Loucy (cell line): ENCODE results near the gene CNTNAP2.

Experiments used
- H2AFZ ChIP-seq: fragments of 200-600 bp; sonication (generic); 2 replicates; pipeline ENCODE4 v1.6.0; 2016; ENCODE audit warnings: antibody characterized with exemption, mild to moderate bottlenecking, low read length, moderate library complexity
- H3F3A ChIP-seq: fragments of 200-600 bp; 2 replicates; pipeline ENCODE4 v1.6.0; 2016; ENCODE audit warnings: antibody characterized with exemption, low read depth, mild to moderate bottlenecking
- H3K27me3 ChIP-seq: fragments of 200-600 bp; sonication (generic); 2 replicates; pipeline ENCODE4 v1.6.1; 2014; ENCODE audit warnings: low read length, mild to moderate bottlenecking; ENCODE audit not compliant: insufficient read depth, poor library complexity, severe bottlenecking
- H3K36me3 ChIP-seq: fragments of 200-600 bp; sonication (generic); 2 replicates; pipeline ENCODE4 v1.6.1; 2016; ENCODE audit warnings: low read length; ENCODE audit not compliant: insufficient read depth
- H3K4me1 ChIP-seq: fragments of 200-600 bp; sonication (generic); 2 replicates; pipeline ENCODE4 v1.5.1; 2014; ENCODE audit warnings: low read length, mild to moderate bottlenecking; ENCODE audit not compliant: insufficient read depth, poor library complexity, severe bottlenecking
- H3K4me2 ChIP-seq: fragments of 200-600 bp; sonication (generic); 2 replicates; pipeline ENCODE4 v1.6.0; 2014; ENCODE audit warnings: antibody characterized with exemption, low read length, low read depth, mild to moderate bottlenecking; ENCODE audit not compliant: poor library complexity, severe bottlenecking
- H3K4me3 ChIP-seq: fragments of 200-600 bp; sonication (generic); 2 replicates; pipeline ENCODE4 v1.5.1; 2014; ENCODE audit warnings: low read length, mild to moderate bottlenecking, mixed read lengths; ENCODE audit not compliant: poor library complexity, severe bottlenecking
- H3K79me2 ChIP-seq: fragments of 200-600 bp; sonication (generic); 2 replicates; pipeline ENCODE4 v1.6.1; 2014; ENCODE audit warnings: low read length; ENCODE audit not compliant: insufficient read depth
- H3K9ac ChIP-seq: fragments of 200-600 bp; sonication (generic); 2 replicates; pipeline ENCODE4 v1.6.0; 2014; ENCODE audit warnings: mild to moderate bottlenecking, low read depth, low read length, moderate library complexity; ENCODE audit not compliant: poor library complexity, severe bottlenecking
- H3K9me2 ChIP-seq: fragments of 200-600 bp; sonication (generic); replicated peaks from 2 replicates; pipeline ENCODE4 v1.6.1; 2016; ENCODE audit warnings: low read depth, low read length, mixed read lengths
- H3K9me3 ChIP-seq: fragments of 200-600 bp; sonication (generic); 2 replicates; pipeline ENCODE4 v1.6.1; 2014; ENCODE audit warnings: mild to moderate bottlenecking, antibody characterized with exemption, low read length, low read depth; ENCODE audit not compliant: insufficient read depth
- H4K20me1 ChIP-seq: fragments of 200-600 bp; sonication (generic); 2 replicates; pipeline ENCODE4 v1.6.0; 2014; ENCODE audit warnings: antibody characterized with exemption, low read length, mild to moderate bottlenecking; ENCODE audit not compliant: insufficient read depth, poor library complexity, severe bottlenecking
- EZH2phosphoT487 ChIP-seq: fragments of 200-600 bp; IDR thresholded peaks from 2 replicates; pipeline ENCODE4 v1.6.1; 2018; ENCODE audit warnings: antibody characterized with exemption, mild to moderate bottlenecking, moderate library complexity, borderline replicate concordance
- TF ChIP-seq, protein P1 (sequence below): fragments of 200-600 bp; sonication (generic); conservative IDR thresholded peaks from 2 replicates; pipeline ENCODE4 v1.5.1; 2014; ENCODE audit warnings: mild to moderate bottlenecking, antibody characterized with exemption, low read length

CNTNAP2 gene

DNA sequence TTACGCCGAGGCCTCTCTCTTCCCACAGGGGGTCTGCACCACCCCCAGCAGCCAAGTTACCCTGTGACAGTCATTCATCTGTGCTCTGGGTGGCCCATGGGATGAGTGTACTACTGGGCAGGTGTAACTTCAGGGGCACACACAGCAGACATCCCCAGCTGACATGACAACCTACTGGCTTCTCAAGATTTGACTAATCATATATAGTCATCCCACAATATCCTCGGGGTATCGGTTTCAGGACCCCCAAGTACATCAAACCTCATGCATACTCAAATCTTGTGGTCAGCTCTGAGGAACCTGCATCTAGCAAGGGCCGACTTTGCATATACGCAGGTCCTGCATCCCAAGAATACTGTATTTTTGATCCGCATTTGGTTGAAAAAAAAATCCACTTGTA is 2137.0 kb downstream of the CNTNAP2 start:
- no peak overlapping the region for H3K9ac ChIP-seq
- H3K4me1 ChIP-seq = no peaks in the 10 kb centered on the region
- no peaks in the 10 kb centered on the region for H3K79me2 ChIP-seq
- no peak overlapping the region for H3K4me2 ChIP-seq
- no peaks in the 10 kb centered on the region for H3K36me3 ChIP-seq
- H4K20me1 ChIP-seq = no peaks in the 10 kb centered on the region
- H2AFZ ChIP-seq = no peak overlapping the region
- no peak overlapping the region for H3K4me3 ChIP-seq
- H3K9me3 ChIP-seq = peaks cover 14% of the 10 kb centered on the region; the same call in 1 of the 2 replicates
- no peaks in the 10 kb centered on the region for H3F3A ChIP-seq
- H3K9me2 ChIP-seq = no peaks in the 10 kb centered on the region
- TF ChIP-seq, protein P1, sequence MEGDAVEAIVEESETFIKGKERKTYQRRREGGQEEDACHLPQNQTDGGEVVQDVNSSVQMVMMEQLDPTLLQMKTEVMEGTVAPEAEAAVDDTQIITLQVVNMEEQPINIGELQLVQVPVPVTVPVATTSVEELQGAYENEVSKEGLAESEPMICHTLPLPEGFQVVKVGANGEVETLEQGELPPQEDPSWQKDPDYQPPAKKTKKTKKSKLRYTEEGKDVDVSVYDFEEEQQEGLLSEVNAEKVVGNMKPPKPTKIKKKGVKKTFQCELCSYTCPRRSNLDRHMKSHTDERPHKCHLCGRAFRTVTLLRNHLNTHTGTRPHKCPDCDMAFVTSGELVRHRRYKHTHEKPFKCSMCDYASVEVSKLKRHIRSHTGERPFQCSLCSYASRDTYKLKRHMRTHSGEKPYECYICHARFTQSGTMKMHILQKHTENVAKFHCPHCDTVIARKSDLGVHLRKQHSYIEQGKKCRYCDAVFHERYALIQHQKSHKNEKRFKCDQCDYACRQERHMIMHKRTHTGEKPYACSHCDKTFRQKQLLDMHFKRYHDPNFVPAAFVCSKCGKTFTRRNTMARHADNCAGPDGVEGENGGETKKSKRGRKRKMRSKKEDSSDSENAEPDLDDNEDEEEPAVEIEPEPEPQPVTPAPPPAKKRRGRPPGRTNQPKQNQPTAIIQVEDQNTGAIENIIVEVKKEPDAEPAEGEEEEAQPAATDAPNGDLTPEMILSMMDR = no peak
- TF ChIP-seq EZH2phosphoT487 = no peak
- H3K27me3 ChIP-seq = no peaks in the 10 kb centered on the region

DNA sequence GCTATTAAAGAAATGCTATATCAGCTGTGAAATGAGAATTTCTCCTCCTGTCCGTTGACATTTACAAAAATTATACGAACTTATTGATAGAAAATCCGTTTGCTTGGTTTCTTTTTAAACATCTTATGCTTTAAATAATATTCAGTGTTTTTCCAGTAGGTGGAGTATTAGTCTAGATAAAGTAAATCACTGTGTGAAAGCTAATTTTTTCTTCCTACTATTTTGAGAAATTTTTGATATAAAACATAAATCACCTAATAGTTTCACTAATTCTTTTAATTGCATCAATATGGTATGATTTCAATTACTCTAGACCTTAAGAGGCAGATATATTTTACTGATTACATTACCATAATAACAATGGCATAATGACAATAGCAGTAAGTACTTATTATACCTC is 2138.7 kb downstream of the CNTNAP2 start:
- Histone ChIP-seq H4K20me1 (no peaks in the 10 kb centered on the region), H2AFZ (no peak overlapping the region), H3K4me3 (no peak overlapping the region), H3F3A (no peaks in the 10 kb centered on the region), H3K4me1 (no peaks in the 10 kb centered on the region), H3K79me2 (no peaks in the 10 kb centered on the region), H3K4me2 (no peak overlapping the region), H3K9me2 (no peaks in the 10 kb centered on the region), H3K27me3 (no peaks in the 10 kb centered on the region), H3K9me3 (peaks cover 9% of the 10 kb centered on the region; the same call in 1 of the 2 replicates), H3K9ac (no peak overlapping the region), H3K36me3 (no peaks in the 10 kb centered on the region)
- TF ChIP-seq, protein P1 = peak; percentile 32
- TF ChIP-seq EZH2phosphoT487 = no peak

DNA sequence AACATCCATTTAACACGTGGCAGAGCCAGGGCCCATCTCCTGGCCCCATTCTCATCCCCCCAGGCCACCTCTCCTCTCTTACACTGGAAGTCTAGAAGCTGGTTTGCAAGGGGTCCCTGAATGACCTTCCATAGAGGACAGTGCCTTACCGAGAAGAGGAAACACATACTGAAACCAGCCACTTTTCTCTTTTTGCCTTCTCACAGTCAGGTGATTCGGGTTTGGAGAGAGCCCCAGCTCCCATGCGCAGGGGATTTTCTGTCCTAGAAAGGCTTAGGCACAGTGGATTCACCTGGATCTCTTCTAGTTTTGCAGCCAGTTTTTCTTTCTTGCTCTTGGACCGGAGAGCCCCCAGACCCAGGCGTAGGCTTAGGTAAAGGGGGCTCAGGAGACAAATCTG is 2139.8 kb downstream of the CNTNAP2 start:
- H3F3A ChIP-seq = no peaks in the 10 kb centered on the region
- H2AFZ ChIP-seq = no peak overlapping the region
- no peak overlapping the region for H3K4me3 ChIP-seq
- H3K4me2 ChIP-seq = no peak overlapping the region
- no peaks in the 10 kb centered on the region for H3K9me2 ChIP-seq
- H3K27me3 ChIP-seq = no peaks in the 10 kb centered on the region
- H3K9me3 ChIP-seq = peaks cover 4% of the 10 kb centered on the region; the same call in 1 of the 2 replicates
- no peak overlapping the region for H3K9ac ChIP-seq
- no peaks in the 10 kb centered on the region for H3K36me3 ChIP-seq
- H4K20me1 ChIP-seq = no peaks in the 10 kb centered on the region
- no peaks in the 10 kb centered on the region for H3K79me2 ChIP-seq
- TF ChIP-seq, protein P1 = no peak
- TF ChIP-seq EZH2phosphoT487 = no peak
- H3K4me1 ChIP-seq = no peaks in the 10 kb centered on the region
